Endothelial cell (in vitro differentiated cells): ENCODE data around the gene CDH9. TPM values are rescaled to one million over a fixed set of nuclear protein-coding genes. Genes with fewer than 3 reads are reported as not detected.

Experiments used
- DNase-seq: peaks from one replicate; pipeline ENCODE4 v3.0.0; 2021; ENCODE audit warnings: low spot score
- H3K27ac Mint-ChIP-seq: one replicate; pipeline ENCODE4 v1.8.0; 2021; ENCODE audit warnings: mixed read lengths, inconsistent platforms; ENCODE audit not compliant: unreplicated experiment
- H3K27me3 Mint-ChIP-seq: one replicate; pipeline ENCODE4 v1.8.0; 2021; ENCODE audit warnings: mild to moderate bottlenecking, moderate library complexity, mixed read lengths, inconsistent platforms; ENCODE audit not compliant: unreplicated experiment
- H3K36me3 Mint-ChIP-seq: one replicate; pipeline ENCODE4 v1.8.0; 2021; ENCODE audit warnings: mild to moderate bottlenecking, low read depth, mixed read lengths, inconsistent platforms; ENCODE audit not compliant: unreplicated experiment
- H3K4me1 Mint-ChIP-seq: one replicate; pipeline ENCODE4 v1.8.0; 2021; ENCODE audit warnings: mild to moderate bottlenecking, mixed read lengths, inconsistent platforms; ENCODE audit not compliant: unreplicated experiment
- H3K4me3 Mint-ChIP-seq: one replicate; pipeline ENCODE4 v1.8.0; 2021; ENCODE audit warnings: mild to moderate bottlenecking, mixed read lengths, inconsistent platforms; ENCODE audit not compliant: unreplicated experiment
- H3K9me3 Mint-ChIP-seq: one replicate; pipeline ENCODE4 v1.8.0; 2021; ENCODE audit warnings: mixed read lengths, inconsistent platforms; ENCODE audit not compliant: unreplicated experiment
- total RNA-seq: library from RNA; stranded (reverse); fragmentation: NEBNext Ultra II Directional; extraction: Animal tissue kit (Norgen Biotek cat#: 25700); gene quantifications from one replicate; pipeline ENCODE4 v1.2.1, GENCODE V29; 2021; ENCODE audit not compliant: unreplicated experiment
- TF ChIP-seq, protein P1 (sequence below): fragments of 200-600 bp; sonication (generic); IDR thresholded peaks from one replicate; pipeline ENCODE4 v1.5.0; 2021; ENCODE audit warnings: antibody characterized with exemption; ENCODE audit not compliant: unreplicated experiment

Gene CDH9
- total RNA-seq, 1 donor from 2014 or later, result not detected

- Mint-ChIP-seq H3K36me3 (no peaks in the 10 kb centered on the region), H3K27ac (no peak overlapping the region), H3K4me3 (no peak overlapping the region), H3K27me3 (no peaks in the 10 kb centered on the region), H3K9me3 (no peaks in the 10 kb centered on the region), H3K4me1 (no peaks in the 10 kb centered on the region)
- TF ChIP-seq, protein P1, sequence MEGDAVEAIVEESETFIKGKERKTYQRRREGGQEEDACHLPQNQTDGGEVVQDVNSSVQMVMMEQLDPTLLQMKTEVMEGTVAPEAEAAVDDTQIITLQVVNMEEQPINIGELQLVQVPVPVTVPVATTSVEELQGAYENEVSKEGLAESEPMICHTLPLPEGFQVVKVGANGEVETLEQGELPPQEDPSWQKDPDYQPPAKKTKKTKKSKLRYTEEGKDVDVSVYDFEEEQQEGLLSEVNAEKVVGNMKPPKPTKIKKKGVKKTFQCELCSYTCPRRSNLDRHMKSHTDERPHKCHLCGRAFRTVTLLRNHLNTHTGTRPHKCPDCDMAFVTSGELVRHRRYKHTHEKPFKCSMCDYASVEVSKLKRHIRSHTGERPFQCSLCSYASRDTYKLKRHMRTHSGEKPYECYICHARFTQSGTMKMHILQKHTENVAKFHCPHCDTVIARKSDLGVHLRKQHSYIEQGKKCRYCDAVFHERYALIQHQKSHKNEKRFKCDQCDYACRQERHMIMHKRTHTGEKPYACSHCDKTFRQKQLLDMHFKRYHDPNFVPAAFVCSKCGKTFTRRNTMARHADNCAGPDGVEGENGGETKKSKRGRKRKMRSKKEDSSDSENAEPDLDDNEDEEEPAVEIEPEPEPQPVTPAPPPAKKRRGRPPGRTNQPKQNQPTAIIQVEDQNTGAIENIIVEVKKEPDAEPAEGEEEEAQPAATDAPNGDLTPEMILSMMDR, result no peak
- DNase-seq, result no peak
Observed at GRCh38 chr5:27021471-27021870, 16.9 kb downstream of the CDH9 start.

GRCh38 chr5:27020973-27021372, 17.4 kb downstream of the CDH9 start:
- no peak overlapping the region for H3K4me3 Mint-ChIP-seq
- H3K4me1 Mint-ChIP-seq, result no peaks in the 10 kb centered on the region
- H3K27me3 Mint-ChIP-seq, result no peaks in the 10 kb centered on the region
- no peak for DNase-seq
- no peaks in the 10 kb centered on the region for H3K9me3 Mint-ChIP-seq
- no peak overlapping the region for H3K27ac Mint-ChIP-seq
- H3K36me3 Mint-ChIP-seq, result no peaks in the 10 kb centered on the region
- TF ChIP-seq, protein P1, result no peak

DNA sequence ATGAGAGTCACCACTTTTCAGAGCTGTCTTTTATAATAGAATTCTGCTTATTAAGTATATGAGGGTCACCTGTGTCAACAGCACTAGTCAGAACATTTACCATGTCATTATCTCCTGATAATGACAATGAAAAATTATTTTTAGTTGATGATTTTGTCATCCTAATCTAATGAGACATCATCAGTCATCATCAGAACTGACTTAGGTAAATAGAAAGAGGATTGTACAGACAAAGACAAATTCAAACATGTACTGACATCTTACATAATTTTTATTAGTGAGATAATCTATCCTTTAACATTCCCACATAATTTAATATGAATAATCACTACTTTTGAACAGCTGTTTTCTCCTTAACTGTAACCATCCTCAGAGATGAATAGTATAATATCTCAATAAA, 22.6 kb downstream of the CDH9 start:
- TF ChIP-seq, protein P1, result no peak
- no peak overlapping the region for H3K27ac Mint-ChIP-seq
- no peak for DNase-seq
- no peaks in the 10 kb centered on the region for H3K27me3 Mint-ChIP-seq
- H3K36me3 Mint-ChIP-seq, result no peaks in the 10 kb centered on the region
- H3K4me1 Mint-ChIP-seq, result no peaks in the 10 kb centered on the region
- no peak overlapping the region for H3K4me3 Mint-ChIP-seq
- H3K9me3 Mint-ChIP-seq, result no peaks in the 10 kb centered on the region

DNA sequence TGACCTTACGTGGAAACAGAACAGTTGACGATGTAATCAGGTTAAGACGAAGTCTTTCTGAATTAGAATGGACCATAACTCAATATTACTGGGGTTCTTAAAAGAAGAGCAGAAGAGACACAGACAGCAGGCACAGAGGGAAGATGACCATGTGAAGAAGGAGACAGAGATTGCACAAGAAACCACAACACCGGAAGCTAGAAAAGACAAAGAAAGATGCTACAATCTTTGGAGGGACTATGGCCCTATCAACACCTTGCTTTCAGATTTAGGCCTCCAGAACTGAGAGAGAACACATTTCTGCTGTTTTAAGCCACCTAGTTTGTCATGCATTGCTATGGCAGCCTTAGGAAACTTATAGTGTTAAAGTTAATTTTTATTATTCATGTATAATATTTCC, 27.1 kb downstream of the CDH9 start:
- H3K4me3 Mint-ChIP-seq, result no peak overlapping the region
- TF ChIP-seq, protein P1, result no peak
- H3K27me3 Mint-ChIP-seq, result no peaks in the 10 kb centered on the region
- H3K36me3 Mint-ChIP-seq, result no peaks in the 10 kb centered on the region
- no peak for DNase-seq
- H3K4me1 Mint-ChIP-seq, result no peaks in the 10 kb centered on the region
- H3K27ac Mint-ChIP-seq, result no peak overlapping the region
- H3K9me3 Mint-ChIP-seq, result no peaks in the 10 kb centered on the region

- Mint-ChIP-seq H3K4me1 (no peaks in the 10 kb centered on the region), H3K9me3 (no peaks in the 10 kb centered on the region), H3K27ac (no peak overlapping the region), H3K27me3 (no peaks in the 10 kb centered on the region), H3K36me3 (no peaks in the 10 kb centered on the region), H3K4me3 (no peak overlapping the region)
- DNase-seq, result no peak
- TF ChIP-seq, protein P1, result no peak
Observed at GRCh38 chr5:27010646-27011045, 27.7 kb downstream of the CDH9 start.
